A673 (cell line): ENCODE measurements around the gene MBD3L1.

Experiments used
- EZH2 ChIP-seq: fragments of 200-600 bp; sonication (generic); IDR thresholded peaks from 2 replicates; pipeline ENCODE4 v1.6.1; 2017; ENCODE audit warnings: borderline replicate concordance, low read depth, mild to moderate bottlenecking, mixed read lengths, antibody characterized with exemption, low read length; ENCODE audit not compliant: poor library complexity, severe bottlenecking
- TF ChIP-seq, protein P1 (sequence below): fragments of 300-800, 200-600 bp; sonication (generic); conservative IDR thresholded peaks from 2 replicates; pipeline ENCODE4 v1.5.1; 2017; ENCODE audit warnings: low read depth, mild to moderate bottlenecking, antibody characterized with exemption, low read length, moderate library complexity, mixed read lengths

DNA sequence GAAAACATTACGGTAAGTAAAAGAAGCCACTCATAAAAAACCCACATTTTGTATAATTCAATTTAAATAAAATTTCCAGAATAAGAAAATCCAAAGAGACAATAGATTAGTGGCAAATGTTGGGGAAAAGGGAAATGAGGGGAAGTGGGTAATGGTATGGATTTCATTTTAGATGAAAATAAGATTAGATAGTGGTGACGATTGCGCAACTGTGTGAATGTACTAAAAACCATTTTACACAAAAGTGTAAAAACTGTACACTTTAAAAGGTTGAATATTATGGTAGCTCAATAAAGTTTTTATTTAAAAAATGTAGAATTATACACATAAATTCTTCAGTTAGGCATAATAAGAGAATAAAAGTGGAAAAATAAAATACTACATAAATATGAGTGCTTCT lies 3.7 kb downstream of the MBD3L1 start:
- TF ChIP-seq, protein P1, sequence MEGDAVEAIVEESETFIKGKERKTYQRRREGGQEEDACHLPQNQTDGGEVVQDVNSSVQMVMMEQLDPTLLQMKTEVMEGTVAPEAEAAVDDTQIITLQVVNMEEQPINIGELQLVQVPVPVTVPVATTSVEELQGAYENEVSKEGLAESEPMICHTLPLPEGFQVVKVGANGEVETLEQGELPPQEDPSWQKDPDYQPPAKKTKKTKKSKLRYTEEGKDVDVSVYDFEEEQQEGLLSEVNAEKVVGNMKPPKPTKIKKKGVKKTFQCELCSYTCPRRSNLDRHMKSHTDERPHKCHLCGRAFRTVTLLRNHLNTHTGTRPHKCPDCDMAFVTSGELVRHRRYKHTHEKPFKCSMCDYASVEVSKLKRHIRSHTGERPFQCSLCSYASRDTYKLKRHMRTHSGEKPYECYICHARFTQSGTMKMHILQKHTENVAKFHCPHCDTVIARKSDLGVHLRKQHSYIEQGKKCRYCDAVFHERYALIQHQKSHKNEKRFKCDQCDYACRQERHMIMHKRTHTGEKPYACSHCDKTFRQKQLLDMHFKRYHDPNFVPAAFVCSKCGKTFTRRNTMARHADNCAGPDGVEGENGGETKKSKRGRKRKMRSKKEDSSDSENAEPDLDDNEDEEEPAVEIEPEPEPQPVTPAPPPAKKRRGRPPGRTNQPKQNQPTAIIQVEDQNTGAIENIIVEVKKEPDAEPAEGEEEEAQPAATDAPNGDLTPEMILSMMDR, result no peak
- TF ChIP-seq EZH2, result no peak
